Stimulated activated CD8-positive, alpha-beta memory T cell treated with anti-CD3 and anti-CD28 coated beads, Interleukin-4, amount 100 ng/mL, for 24 hours (primary cell): ENCODE results near the gene WDR86.
A peak's percentile ranks its signal among the peaks of the same experiment; 100 is the strongest.

ENCODE experiments used
- DNase-seq: peaks from one replicate; pipeline ENCODE4 v3.0.0-alpha.2; 2020; ENCODE audit warnings: low read depth

Gene WDR86

DNA sequence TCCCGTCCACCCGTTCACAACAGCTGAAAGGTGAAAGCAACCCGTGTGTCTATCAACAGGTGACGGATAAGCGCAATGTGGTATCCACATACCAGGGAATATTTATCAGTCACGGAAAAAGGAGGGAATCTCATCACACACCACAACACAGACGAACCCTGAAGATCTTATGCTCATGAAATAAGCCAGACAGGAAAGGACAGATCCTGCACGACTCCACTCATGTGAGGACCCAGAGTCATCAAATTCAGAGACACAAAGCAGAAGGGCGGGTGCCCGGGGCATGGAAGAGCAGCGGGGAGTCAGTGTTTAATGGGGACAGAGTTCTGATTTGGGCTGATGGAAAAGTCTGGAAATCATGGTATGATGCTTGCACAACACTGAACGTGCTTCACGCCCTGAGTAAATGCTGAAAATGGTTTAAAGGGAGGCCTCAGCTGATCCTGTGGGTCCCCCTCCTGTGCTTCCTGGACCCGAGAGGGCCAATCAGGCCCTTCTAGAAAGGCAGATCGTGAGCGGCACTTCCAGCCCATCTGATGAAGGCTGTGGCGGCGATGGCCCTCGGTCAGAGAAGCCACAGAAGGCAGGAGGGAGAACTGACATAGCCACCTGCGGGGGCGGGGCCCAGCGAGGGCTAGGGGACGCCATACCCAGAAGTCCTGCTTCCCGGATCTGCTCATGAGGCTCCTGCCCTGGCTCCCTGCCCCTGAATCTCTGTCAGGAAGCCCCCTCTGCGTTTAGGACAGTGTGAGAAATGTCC lies 19.1 kb downstream of the WDR86 start:
- no peak for DNase-seq

DNA sequence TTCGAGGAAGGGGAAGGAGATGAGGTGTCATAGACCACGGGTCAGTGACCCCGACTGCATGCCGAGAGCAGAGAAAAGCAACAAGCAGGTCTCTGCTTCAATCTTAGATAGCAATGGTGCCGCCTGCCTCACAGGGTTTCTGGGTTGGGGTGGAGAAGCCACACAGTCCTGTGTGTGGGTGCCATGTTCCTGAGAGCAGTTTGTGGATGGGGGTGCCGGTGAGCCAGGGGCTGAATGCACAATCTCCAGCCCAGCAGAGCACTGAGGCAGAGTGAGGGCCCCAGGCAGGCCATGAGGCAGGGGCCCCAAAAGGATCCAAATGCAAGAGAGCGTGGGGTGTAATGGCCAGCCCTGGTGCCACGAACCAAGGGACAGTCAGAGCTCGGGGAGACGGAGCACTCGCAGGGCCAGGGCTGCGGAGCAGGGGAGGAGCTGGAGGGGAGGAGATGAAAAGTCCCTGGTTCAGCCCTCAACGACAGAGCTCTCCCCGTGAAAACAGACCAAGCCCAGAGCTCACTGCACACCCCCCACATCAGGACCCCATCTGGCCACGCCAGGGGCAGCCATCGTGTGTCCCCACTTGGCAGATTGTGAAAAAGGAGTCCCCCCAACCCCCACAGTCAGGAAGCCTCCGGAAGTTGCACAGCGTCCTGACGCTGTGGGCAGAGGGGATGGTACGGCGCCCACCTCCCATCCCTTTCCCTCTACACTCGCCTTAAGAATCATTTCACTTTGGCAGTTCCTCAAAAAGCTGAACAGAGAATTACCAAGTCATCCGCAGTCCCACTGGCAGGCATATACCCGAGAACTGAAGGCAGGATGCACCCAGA lies 19.9 kb downstream of the WDR86 start:
- no peak for DNase-seq

DNA sequence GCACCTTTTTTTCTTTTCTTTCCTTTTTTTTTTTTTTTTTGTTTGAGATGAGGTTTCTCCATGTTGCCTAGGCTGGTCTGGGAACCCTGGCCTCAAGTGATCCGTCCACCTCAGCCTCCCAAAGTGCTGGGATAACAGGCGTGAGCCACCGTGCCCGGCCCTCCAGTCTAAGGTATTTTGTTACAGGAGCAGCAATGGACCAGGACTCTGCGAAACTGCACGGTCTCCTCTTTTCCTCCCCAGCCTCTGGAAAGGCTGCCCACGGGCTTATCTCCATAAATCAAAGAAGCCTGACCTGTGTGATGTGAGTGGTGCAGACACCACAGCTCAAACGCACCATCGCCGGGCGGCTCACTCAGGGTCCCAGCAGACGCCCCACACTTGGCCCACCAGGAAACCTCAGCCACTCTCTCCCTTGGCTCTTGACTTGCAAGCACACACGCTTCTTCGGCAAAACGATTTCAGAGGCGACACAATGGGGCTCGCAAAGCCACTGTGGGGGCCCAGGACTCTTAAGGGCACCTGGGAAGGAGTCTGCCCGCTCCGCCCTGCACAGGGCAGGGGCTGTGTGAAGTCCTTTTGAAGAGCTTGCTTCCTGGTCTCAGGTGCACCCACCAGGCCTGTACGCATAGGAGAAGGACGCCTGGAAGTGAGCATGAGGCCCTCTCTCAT lies 20.6 kb downstream of the WDR86 start:
- DNase-seq: no peak

DNA sequence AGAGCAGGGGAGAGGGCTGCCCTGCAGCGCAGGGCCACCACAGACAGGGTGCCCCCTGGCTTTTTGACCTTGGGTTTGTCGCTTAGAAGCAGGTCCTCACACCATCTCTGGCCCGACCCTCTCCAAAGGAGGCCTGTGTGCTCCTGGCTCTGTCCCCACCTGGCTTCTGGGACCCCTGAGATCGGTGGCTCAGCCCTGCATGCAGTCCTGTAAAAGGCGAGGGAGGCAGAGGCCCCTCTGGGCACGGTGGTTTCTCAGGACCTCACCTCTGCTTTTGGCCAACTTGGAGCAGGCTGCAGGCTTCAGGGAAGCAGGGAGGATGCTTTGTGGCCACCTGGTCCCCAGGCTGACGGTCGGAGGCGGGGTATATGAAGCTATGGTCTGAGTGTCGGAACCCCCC lies 21.4 kb downstream of the WDR86 start:
- no peak for DNase-seq

DNA sequence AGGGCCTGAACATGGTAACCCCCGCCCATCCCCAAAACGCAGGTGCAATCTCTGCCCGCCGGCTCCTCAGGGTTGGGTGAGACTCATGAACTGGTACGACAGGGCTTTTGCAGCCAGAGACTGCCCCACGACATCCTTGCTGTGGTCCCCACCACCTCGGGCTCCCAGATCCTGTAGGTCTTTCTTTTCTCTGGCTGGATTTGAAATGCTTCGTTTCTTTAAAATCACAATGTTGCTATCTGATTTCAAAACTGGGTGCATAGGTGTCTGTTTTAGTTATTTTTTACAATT lies 21.9 kb downstream of the WDR86 start:
- no peak for DNase-seq

DNA sequence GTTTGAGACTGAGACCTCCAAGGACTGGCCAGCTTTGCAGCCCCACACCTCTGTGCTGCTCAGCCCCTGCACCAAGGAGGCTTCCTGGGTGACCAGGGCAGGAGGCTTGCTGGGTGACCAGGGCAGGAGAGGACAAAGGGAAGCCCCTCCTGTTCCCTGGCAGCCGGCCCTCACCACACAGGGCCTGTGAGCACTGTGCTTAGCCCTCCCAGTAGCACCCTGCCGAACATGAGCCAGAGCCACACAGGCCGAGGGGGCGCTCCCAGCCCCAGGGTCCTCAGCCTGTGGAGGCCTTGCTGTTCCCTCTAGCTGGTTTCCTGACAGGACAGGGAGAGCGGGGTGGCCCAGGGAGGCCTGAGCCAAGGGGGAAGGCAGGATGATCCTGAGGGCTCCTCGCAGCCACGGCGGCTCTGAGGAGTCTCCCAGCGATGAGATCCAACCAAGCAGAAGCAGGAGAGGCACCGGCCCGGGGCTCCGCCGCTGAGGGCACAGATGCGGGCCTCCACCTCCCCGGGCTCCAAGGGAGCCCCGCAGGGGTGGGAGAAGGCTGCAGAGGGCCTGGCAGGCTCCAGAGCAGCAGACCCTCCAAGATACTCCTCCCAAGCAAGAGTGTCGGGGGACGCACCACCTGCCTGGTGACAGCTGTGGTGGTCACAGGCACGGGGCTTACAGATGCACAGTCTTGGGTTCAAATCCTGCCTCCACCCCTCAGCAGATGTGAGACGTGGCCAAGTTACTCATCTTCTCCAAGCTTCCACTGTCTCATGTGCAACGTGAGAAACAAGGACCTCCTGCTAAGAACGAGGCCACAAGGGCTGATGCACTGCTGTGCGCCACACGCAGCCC lies 22.5 kb downstream of the WDR86 start:
- no peak for DNase-seq

DNA sequence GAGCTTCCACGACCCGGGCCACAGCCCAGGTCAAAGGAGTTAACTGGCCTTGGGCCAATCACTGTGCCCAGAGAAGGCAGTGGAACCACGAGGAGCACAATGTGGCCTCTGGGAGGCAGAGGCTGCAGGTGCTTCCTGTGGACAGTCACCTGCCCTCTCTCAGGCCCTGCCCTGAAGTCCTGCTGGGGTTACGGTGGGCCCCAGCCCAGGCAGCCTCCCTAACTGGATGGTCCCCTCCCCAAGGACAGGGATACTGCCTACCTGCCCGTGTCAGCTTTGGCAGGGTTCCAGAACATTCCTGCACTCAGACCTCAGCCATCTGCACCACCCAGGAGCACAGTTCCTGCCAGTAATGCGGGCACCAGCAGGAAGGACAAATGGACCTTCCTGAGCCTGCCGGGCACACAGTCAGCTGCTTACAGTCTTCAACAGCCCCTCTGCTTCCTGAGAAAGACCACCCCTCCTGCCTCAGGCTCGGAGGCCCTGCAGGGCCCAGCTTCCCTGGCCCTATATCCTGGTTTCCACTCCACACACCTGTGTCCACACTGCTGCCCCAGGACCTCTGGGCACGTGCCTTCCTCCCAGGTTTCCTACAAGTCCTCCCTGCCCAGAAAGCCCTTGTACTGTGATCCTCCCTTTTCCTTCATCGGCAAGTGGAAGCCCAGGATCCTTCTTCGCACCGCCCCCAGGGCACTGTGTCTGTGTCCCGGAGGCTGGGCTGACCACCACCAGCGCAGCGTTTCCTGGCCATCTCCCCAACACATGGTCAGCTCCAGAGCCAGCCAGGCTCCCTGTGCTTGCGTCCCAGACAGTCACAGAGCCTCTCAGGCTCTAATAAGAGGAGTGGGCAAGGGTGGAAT lies 23.3 kb downstream of the WDR86 start:
- DNase-seq: no peak

DNA sequence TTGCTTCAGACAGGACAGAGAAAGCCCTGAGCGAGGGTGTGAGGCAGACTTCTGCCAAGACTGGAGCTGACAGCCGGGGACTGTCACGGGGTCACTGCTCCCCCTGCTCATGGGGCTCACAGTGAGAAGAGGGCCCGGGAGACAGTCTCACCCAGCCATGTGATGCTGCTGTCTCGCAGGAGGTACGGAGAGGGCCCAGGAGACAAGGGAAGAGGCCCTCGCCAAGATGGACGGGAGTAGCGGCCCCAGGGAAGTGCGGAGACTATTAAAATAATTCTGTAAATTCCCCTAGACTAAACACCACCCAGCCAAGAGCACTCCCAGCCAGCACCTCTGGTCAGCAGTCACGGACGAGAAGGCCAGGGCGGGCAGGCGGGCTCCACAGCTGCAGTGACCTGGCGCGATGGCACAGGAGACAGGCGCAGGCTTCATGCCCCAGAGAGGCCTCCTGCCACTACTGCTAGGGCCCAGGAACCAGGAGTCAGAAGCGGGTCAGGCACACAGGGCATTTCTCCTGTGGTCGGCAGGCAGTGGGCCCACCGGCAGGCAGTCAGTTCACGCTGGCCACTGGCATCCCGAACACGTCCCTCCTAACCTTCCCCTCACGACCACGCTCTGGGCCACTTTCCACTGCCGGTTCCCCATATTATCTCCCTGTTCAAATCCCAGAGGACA lies 24.1 kb downstream of the WDR86 start:
- no peak for DNase-seq

DNA sequence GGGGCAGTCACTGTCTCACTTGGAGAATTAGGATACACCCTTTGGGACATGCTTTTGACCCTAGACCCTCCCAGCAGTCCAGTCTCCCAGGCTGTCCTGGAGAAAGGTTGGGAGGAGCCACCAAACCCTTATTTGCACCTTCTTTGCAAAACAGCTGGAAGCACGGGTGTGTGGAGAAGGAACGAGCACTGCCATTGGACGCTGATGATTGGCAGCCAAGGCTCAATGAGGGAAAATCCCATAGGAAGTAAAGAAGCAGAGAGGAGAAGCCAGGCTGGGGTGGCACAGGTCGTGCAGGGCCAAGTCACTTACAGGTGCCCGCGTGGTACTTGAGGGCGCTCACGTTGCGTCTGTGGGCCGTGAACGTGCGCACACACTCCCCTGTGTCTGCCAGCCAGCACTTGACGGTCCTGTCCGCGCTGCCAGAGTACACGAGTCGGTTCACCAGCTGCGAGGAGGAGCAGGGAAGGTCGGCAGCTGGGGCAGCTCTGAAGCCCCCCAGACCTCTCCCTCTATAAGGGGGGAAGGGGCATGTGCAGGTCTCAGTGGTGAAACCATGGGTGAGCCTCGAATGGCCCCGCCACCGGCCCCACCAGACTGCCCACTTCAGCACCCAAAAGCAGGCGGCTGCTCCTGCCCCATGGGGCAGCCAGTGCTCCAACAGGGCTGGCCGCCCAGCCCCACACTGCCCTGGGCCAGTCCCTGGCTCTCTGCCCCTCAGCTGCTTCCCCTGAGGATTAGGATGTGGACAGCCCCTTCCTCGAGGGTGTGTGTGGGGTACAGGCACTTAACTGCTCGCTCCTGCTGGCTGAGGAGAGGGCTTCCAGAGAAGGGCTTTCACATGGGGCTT lies 24.8 kb downstream of the WDR86 start:
- DNase-seq: no peak

DNA sequence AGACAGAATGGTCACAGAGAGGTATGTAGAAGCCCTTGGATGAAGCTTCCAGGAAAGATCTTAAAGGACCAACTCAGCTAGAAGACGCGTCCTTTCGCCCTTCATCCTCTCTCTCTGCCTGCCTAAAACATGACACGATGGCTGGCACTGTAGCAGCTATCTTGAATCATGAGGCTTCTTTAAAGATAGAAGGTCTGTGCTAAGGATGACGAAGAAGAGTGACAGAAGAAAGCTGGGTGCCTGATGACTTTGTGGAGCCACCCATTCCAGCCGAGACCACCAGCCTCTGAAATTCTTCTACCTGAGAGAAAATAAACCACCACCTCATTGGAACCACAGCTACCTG lies 25.5 kb downstream of the WDR86 start:
- no peak for DNase-seq

DNA sequence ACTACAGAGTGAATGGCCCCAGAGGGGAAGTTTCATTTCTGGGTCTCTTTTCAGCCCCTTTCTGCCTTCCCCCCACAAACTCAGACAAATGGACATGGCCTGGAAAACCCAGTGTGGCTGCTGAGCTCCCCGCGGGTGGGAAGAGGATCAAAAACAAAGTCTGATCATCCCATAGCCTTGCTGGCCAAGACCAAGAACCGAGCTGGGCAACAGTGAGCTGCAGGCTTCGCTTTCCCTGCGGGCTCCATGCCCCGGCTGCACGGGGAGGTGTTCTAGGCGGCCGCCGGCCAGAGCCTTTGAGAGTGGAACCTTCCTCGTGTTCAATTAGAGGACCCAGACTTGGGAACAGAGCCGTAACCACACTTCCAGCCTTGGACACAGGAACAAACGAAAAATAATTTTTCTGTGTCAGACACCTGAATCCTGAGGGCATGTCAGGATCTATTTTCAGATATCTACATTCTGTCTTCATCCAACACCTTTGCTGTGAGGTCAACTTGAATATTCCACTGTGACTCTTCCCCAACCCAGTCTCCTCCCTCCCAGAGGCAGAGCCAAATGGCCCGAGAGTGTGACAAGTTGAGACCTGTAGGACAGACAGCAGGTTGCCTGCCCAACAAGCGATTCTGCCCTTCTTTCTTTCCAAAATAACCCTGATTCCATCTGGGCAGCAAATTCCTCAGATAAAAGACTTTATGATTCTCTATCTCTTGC lies 26.0 kb downstream of the WDR86 start:
- DNase-seq: no peak

DNA sequence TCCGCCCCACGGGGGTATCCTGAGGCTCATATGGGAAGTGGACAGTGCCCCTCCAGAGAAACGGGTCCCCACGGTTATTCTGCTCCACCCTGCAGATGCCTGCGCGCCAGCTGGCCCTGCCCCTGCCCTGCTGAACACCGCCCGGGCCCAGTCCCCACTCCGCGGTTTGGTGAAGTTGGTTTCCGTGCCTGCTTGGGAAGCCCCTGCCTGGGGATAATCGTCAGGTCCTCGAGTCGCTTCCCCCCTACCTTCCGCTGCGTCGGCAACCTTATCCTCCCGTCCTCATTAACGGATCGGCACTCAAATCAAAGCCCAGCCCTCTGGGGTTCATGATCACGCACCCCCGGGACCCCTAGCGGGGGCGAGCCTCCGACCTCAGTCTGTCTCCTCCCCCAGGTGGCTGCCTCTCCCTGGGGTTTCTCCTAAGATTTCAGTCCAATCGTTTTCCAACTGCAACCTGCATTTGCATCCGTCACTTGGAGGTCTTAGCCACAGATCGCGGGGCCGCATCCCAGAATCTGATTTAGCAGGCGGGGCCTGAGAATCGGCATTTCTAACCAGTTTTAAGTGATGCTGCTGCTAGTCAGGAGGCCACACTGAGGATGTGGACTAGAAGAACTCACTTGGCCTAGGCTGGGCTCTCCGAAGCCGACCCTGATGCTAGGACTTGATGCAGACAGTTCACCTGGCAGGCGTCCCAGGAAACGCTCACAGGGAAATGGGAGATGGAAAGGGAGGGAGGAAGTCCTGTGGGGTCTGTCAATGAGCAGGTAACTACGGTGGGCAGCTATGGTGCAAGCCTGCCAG lies 27.6 kb downstream of the WDR86 start:
- no peak for DNase-seq

DNA sequence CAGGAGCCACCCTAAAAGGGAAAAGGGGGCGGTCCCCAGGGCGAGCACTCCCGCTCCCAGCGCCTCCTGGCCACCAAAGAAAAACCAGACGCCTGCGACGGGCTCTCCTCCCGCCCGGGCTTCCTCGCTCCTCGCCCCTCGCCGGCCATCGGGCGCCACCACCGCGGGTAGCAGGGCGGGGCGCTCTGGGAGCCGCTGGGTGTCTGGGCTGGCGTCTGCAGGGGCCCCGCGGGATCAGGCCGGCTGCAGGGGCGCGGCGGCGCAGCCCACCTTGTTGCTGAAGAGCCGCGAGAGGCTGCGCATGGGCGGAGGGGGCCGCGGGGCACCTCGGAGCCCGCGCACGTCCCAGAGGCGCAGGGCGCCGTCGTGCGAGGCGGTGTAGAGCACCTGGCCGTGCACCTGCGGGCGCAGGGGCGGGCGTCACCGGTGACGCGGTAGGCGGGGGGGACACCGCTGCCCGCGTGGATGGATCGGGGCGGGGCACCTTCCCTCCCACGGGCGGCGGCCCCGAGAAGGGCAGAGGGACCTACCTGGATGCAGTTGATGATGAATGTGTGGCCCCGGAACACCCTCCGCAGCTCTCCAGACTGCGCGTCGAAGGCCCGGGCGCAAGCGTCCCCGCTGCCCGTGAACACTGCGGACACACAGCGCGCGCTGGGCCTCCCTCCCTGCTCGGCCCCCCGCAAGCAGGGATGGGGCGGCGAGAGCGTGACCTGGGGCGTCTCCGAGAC lies 28.3 kb downstream of the WDR86 start:
- DNase-seq: peak; percentile 4

DNA sequence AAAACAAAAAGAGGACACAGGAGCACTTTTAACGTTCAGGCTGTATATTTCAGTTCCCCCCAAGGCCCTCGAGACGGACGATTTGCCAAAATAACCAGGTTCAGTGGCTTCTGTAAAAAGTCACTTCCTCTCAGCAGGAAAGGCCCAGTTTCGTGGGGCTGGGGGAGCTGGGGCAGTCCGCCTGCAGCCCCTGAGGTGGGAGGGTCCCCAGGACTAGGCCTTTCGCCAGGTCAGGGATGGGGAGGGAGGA lies 28.8 kb downstream of the WDR86 start:
- no peak for DNase-seq

DNA sequence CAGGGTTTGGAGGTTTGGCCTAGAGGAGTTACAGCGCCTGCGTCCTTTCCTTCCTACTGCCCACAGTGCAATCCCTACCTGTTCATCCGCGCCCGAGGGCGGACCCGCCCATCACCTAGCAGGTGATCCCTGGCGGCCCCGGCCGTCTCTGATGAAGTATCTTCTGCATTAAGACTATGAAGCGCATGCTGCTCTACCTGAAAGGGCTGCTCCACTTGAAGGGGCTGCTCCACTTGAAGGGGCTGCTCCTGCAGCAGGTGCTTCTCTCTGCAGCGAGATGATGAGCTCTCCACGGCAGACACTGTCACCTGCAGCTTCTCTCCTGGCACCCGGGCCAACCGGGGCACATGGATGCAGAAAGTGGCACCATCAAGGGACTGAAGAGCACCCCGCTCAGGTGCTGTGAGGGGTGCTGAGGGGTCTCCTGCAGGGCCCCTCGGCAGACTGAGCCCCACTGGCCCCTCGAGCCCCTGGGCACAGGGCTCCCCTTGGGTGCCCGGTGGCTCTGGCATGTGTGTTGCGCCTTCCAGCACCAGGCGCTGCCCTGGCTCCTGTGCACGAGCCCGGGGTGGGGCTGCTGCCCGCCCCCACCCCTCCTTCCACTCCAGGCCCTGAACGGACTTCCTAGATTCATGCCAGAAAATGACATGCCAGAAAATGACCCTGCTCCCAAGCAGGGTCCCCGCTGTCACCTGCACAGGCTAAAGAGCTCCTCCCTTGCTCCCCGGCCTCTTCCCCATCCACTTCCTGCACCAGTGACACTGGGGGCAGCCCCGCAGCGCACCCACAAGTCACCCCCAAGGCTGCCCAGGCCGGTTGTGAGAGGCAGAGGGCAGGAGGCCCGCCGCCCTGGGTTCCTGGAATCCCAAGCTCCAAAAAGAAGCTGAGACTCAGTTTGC lies 29.4 kb downstream of the WDR86 start:
- DNase-seq: no peak

DNA sequence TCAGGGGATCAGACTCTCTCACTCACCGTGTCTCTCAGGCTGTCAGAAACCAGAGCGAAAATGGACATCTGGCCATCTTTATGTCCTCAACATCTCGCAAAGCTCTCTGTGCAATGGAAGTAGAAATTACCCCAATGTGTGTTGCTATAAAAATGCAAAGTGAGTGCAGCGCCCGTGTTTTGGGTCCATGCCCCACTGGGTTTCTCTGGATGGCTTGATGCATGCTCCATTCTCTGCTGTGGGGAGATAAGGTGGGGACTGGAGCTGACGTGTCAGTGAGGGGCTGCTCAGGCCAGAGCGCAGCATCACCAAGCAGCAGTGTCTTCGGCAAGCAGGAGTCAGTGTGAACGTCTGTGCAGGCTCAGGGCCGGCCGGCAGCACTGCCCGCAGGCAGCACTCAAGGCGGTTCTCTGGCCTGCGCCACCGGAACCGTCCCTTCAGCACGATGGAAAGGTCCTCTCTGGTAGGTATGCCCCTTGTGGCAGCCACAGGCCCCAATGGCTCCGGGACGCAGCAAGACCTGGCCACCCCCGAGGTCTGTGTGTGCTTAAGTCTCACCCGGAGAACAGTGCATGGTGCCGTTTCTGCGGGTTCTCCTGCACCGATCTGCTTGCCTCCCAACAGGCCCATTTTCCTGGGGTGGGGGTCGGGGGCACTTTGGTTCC lies 30.2 kb downstream of the WDR86 start:
- no peak for DNase-seq

DNA sequence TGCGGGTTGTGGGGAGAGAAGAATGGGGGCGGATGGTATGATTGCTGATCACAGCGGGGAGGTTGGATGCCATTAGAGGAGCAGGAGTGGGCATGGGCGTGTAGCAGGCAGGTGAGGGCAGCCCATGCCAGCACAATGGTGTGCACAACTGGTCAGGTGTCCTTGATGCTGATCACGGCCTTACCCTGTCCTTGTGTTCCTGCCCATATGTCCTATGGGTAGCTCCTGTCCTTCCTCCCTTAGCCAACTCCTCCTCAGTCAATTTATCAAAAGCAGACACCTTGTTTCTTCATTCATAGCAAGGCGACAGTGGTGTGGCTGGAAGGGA lies 30.7 kb downstream of the WDR86 start:
- no peak for DNase-seq
